ENCODE data around the gene GM2A.

DNA sequence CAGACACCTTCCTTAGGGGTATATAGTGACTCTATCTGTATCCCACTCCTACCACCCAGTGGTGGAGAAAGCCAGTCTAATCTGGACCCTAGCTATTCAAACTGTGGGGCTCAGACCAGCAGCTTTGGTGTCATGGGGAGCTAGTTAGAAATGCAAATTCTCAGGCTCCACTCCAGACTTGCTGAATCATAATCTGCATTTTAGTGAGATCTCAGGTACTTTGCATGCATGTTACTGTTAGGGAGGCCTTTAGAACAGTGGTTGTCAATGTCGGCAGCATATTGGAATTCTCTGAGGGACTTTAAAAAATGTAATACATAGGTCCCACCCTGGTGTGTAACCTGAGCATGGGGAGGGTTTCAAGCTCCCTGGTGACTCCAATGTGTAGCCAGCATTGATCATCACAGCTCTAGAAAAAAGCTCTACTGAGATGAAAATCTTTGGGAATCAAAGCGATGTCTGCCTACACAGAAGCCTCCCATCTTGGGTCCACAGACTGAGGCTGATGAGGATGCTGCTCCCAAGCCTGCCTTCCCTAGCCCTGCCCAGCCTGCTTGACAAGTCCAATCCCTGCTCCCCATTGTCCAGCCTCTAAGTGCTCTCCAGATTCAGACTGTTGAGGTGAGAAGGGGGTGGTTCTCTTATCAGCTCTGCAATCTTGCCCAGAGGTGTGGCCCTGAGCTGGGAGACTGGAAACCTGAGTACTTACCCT, 11.9 kb upstream of the GM2A start:
- no peak for TF ChIP-seq CTCF (conservative IDR thresholded peaks at IDR 0.05; ENCODE audit: low read depth, low read length)
- no peak for TF ChIP-seq EZH2 (IDR thresholded peaks at IDR 0.05; ENCODE audit: low read length, unreplicated experiment)
